ENCODE measurements around the gene RO60. TPM values are rescaled to one million over a fixed set of nuclear protein-coding genes. Genes with fewer than 3 reads are reported as not detected.

The RO60 gene
- total and polyA plus RNA-seq, 2 of the 13 experiments (the other 11 are each of a cell fraction or from before 2014, with no cell fraction given), result 20.3 to 53.7 TPM

GRCh38 chr1:193104907-193105820, 45.8 kb downstream of the RO60 start, which contains the start of gene GLRX2 (continued):
- no peak for TF ChIP-seq NONO (IDR thresholded peaks at IDR 0.05)
- peak; percentile 63 for TF ChIP-seq NONO (CRISPR knock-in tag; conservative IDR thresholded peaks at IDR 0.05)
- no peak for TF ChIP-seq NFATC3 (CRISPR knock-in tag; IDR thresholded peaks at IDR 0.05)
- no peak for TF ChIP-seq TARDBP (CRISPR knock-in tag; IDR thresholded peaks at IDR 0.05)
- TF ChIP-seq, protein P1, sequence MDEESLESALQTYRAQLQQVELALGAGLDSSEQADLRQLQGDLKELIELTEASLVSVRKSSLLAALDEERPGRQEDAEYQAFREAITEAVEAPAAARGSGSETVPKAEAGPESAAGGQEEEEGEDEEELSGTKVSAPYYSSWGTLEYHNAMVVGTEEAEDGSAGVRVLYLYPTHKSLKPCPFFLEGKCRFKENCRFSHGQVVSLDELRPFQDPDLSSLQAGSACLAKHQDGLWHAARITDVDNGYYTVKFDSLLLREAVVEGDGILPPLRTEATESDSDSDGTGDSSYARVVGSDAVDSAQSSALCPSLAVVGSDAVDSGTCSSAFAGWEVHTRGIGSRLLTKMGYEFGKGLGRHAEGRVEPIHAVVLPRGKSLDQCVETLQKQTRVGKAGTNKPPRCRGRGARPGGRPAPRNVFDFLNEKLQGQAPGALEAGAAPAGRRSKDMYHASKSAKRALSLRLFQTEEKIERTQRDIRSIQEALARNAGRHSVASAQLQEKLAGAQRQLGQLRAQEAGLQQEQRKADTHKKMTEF (CRISPR knock-in tag; IDR thresholded peaks at IDR 0.05), result peak; percentile 67
- TF ChIP-seq, protein P2, sequence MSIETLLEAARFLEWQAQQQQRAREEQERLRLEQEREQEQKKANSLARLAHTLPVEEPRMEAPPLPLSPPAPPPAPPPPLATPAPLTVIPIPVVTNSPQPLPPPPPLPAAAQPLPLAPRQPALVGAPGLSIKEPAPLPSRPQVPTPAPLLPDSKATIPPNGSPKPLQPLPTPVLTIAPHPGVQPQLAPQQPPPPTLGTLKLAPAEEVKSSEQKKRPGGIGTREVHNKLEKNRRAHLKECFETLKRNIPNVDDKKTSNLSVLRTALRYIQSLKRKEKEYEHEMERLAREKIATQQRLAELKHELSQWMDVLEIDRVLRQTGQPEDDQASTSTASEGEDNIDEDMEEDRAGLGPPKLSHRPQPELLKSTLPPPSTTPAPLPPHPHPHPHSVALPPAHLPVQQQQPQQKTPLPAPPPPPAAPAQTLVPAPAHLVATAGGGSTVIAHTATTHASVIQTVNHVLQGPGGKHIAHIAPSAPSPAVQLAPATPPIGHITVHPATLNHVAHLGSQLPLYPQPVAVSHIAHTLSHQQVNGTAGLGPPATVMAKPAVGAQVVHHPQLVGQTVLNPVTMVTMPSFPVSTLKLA (IDR thresholded peaks at IDR 0.05), result no peak
- no peak; the same call in 1 of the 2 replicates for TF ChIP-seq KLF15 (CRISPR knock-in tag; IDR thresholded peaks at IDR 0.05; ENCODE audit: borderline replicate concordance)
- TF ChIP-seq ZNF224 (CRISPR knock-in tag; IDR thresholded peaks at IDR 0.05), result no peak
- no peak for TF ChIP-seq NFIC (IDR thresholded peaks at IDR 0.05; ENCODE audit: low read length)
- TF ChIP-seq HNRNPL (IDR thresholded peaks at IDR 0.05; ENCODE audit: low read depth, low read length), result 0 out of 2 replicates have a peak, but pooled peaks have one; percentile 30
- no peak for TF ChIP-seq SETDB1 (CRISPR knock-in tag; IDR thresholded peaks at IDR 0.05; ENCODE audit: borderline replicate concordance)
- peak; percentile 65; the same call in 1 of the 2 replicates for TF ChIP-seq ZNF788 (CRISPR knock-in tag; IDR thresholded peaks at IDR 0.05; ENCODE audit: borderline replicate concordance)
- TF ChIP-seq KIAA2018 (CRISPR knock-in tag; IDR thresholded peaks at IDR 0.05; ENCODE audit: borderline replicate concordance), result 0 out of 2 replicates have a peak, but pooled peaks have one; percentile 9
- TF ChIP-seq ZNF674 (CRISPR knock-in tag; IDR thresholded peaks at IDR 0.05; ENCODE audit: low read depth), result no peak
- peak; percentile 67; the same call in 1 of the 2 replicates for TF ChIP-seq KLF6 (CRISPR knock-in tag; IDR thresholded peaks at IDR 0.05)
- no peak for TF ChIP-seq LBX2 (CRISPR knock-in tag; IDR thresholded peaks at IDR 0.05; ENCODE audit: borderline replicate concordance)

All from HepG2 (cell line).